T-helper 2 cell treated with Interferon-gamma antibody and Interleukin-4, amounts not matched to agents 5 μg/mL and 100 μg/mL, for 36 hours (primary cell): Measurements from ENCODE around the gene STX2.

ENCODE experiments used
- DNase-seq: peaks from one replicate; pipeline ENCODE4 v3.0.0; 2021; ENCODE audit warnings: low spot score
- H3K27ac Mint-ChIP-seq: one replicate; pipeline ENCODE4 v1.8.0; 2021; ENCODE audit warnings: mild to moderate bottlenecking, mixed read lengths
- H3K27me3 Mint-ChIP-seq: one replicate; pipeline ENCODE4 v1.8.0; 2021; ENCODE audit warnings: low read depth, mixed read lengths
- H3K36me3 Mint-ChIP-seq: one replicate; pipeline ENCODE4 v1.8.0; 2021; ENCODE audit warnings: low read depth, mixed read lengths
- H3K4me1 Mint-ChIP-seq: one replicate; pipeline ENCODE4 v1.8.0; 2021; ENCODE audit warnings: low read depth, mixed read lengths
- H3K4me3 Mint-ChIP-seq: one replicate; pipeline ENCODE4 v1.8.0; 2022; ENCODE audit warnings: mild to moderate bottlenecking, moderate library complexity, mixed read lengths
- H3K9me3 Mint-ChIP-seq: one replicate; pipeline ENCODE4 v1.8.0; 2021; ENCODE audit warnings: mixed read lengths

Gene STX2

DNA sequence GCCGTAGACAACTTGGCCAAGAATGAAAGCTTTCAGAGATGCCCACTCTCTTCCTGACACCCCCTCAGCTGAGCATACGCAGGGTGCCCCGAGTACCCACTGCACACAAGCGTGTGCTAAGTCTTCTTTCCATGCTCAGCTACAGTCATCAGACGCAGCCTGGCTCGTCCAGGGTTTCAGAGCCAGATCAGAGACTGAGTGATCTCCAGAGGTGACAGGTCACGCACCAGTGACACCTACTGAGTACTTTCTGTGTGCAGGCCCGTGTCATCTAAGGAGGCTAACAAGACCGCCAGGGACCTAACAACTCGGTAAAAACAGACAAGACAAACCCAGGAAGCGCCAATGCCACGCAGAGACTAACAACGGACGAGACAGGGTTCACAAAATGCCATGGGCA is 25.1 kb downstream of the STX2 start:
- DNase-seq, result no peak
- no peak overlapping the region for H3K27ac Mint-ChIP-seq
- H3K36me3 Mint-ChIP-seq, result peaks cover 20% of the 10 kb centered on the region
- peaks cover 4% of the 10 kb centered on the region for H3K4me1 Mint-ChIP-seq
- no peaks in the 10 kb centered on the region for H3K27me3 Mint-ChIP-seq
- H3K9me3 Mint-ChIP-seq, result no peaks in the 10 kb centered on the region
- H3K4me3 Mint-ChIP-seq, result no peak overlapping the region

DNA sequence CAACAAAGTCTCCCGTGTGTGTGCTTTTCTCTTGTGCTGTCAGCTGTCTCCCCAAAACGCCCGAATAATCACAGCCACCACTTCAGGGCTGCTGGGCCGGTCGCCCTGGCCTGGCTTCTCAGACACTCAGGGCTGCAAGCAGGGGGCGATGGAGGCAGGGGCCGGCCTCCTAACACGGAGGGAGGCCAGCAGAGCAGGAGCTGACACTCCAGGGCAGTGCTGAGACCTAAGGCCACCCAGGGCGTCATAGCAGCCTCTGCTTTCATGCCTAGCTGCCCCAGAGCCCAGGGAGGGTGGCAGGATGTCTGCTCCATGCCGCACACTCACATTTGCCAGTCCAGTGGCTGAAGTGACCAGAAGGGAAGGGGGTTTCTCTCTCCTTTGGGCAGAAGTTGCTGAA is 25.6 kb downstream of the STX2 start:
- no peak overlapping the region for H3K4me3 Mint-ChIP-seq

DNA sequence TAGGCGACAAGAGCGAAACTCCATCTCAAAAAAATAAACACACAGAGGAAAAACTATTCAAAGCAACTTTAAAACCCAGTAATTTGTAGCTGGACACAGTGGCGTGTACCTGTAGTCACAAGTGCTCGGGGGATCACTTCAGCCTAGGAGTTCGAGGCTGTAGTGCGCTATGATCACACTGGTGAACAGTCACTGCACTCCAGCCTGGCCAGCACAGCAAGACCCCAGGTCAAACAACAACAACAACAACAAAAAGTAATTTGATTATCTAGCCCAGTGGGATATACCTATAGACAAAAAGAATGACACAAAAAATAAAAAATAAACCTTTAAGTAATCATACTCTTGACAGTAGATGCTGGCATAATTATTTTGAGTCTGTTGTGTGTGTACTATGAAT is 29.3 kb downstream of the STX2 start:
- no peak for DNase-seq
- Mint-ChIP-seq H3K4me3 (no peak overlapping the region), H3K9me3 (peaks cover 4% of the 10 kb centered on the region), H3K27ac (no peak overlapping the region), H3K4me1 (peaks cover 3% of the 10 kb centered on the region), H3K36me3 (peaks cover 37% of the 10 kb centered on the region), H3K27me3 (no peaks in the 10 kb centered on the region)

More for the DNA sequence above, 25.6 kb downstream of the STX2 start:
- peaks cover 22% of the 10 kb centered on the region for H3K36me3 Mint-ChIP-seq
- no peaks in the 10 kb centered on the region for H3K9me3 Mint-ChIP-seq
- no peak overlapping the region for H3K27ac Mint-ChIP-seq
- H3K4me1 Mint-ChIP-seq, result peaks cover 2% of the 10 kb centered on the region
- DNase-seq, result no peak
- H3K27me3 Mint-ChIP-seq, result no peaks in the 10 kb centered on the region

DNA sequence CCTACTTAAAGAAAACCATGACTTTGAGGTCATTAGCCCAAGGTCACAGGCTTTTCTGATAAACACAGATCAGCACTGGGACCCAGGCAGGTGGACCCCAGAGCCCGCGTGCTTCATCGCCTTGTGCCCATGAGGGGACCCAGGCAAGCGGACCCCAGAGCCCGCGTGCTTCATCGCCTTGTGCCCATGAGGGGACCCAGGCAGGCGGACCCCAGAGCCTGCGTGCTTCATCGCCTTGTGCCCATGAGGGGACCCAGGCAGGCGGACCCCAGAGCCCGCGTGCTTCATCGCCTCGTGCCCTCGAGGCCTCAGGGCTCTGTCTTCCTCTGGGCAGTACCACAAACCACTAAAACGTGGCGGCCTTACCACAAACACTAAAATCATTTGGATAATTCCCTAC is 31.7 kb downstream of the STX2 start:
- Mint-ChIP-seq H3K4me1 (peaks cover 3% of the 10 kb centered on the region), H3K27ac (no peak overlapping the region), H3K4me3 (no peak overlapping the region), H3K27me3 (no peaks in the 10 kb centered on the region), H3K9me3 (peaks cover 4% of the 10 kb centered on the region), H3K36me3 (peaks cover 46% of the 10 kb centered on the region)
- DNase-seq, result no peak

DNA sequence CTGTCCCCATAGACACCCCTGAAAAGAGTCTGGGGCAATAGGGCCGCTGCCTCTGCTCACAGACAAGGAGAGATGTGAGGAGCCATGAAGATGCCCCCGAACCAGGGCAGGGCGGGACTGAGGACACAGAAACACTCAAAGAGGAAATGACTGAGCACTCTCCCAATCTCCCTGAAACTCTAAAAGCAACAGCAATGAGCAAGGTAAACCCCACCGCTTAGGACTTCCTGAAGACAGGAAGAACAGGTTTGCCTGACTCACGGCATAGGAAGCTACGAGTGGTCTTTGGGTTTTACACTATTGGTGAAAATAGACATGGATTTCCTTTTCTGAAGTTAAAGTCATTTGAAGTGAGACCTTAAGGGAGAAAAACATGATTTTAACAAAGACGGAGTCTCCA is 32.5 kb downstream of the STX2 start:
- Mint-ChIP-seq H3K4me3 (no peak overlapping the region), H3K4me1 (peaks cover 3% of the 10 kb centered on the region), H3K27ac (no peak overlapping the region), H3K36me3 (peaks cover 41% of the 10 kb centered on the region), H3K9me3 (peaks cover 4% of the 10 kb centered on the region), H3K27me3 (no peaks in the 10 kb centered on the region)
- no peak for DNase-seq

DNA sequence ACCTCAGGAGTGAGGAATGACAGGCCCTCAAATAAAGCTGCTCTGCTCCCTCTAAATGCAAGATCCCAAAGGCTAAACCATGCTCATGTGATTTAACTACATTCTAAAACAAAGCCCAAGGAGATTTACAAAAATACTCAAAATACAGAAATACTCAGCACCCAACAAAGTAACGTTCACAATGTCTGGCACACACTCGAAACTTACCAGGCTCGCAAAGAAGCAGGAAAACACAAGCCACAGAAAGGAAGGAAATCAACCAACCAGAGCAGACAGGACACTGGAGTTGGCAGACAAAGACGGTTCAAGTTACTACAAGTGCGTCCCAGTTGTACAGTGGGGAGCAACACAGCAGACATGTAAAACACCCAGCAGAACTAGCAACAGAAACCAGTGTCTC is 33.4 kb downstream of the STX2 start:
- Mint-ChIP-seq H3K27ac (no peak overlapping the region), H3K9me3 (peaks cover 4% of the 10 kb centered on the region), H3K4me3 (no peak overlapping the region), H3K36me3 (peaks cover 44% of the 10 kb centered on the region), H3K4me1 (peaks cover 3% of the 10 kb centered on the region), H3K27me3 (no peaks in the 10 kb centered on the region)
- no peak for DNase-seq

DNA sequence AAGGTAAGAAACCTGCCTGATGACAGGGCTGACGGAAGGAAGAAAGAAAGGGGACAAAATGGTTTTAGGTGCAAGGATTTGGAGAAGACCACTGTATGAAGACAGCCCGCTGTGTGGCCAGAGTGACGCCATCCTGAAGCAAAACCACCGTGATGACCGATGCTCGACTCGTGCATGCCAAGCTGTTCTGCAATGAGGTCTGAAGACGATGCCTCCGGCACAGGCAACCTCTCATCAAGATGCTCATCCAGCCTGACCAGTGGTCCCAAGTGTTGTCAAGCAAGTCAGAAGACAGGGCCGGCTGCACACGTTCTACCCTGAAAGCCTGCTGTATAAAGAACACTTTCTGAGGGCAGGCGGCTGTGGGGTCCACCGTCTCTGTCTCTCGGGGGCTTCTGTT is 34.8 kb downstream of the STX2 start:
- no peak overlapping the region for H3K4me3 Mint-ChIP-seq
- H3K9me3 Mint-ChIP-seq, result peaks cover 4% of the 10 kb centered on the region
- DNase-seq, result no peak
- no peak overlapping the region for H3K27ac Mint-ChIP-seq
- H3K27me3 Mint-ChIP-seq, result no peaks in the 10 kb centered on the region
- peaks cover 53% of the 10 kb centered on the region for H3K36me3 Mint-ChIP-seq
- H3K4me1 Mint-ChIP-seq, result peaks cover 3% of the 10 kb centered on the region

DNA sequence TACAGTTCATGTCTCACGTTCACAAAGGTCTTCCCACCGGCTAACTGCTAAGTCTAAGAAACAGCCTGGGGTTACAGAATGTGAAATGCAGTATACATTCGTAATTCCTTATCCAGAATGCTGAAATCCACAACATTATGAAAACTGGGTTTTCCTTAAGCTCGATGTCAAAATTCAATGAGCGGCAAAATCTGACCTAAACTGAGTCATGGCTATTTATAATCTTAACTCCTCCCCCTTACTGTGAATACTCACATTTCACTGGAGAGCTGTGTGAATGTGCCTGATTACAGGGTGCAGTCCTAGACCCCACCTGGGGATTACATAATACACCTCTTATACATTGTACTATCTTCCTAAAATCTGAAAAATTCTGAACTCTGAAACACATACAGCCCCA is 35.3 kb downstream of the STX2 start:
- peaks cover 3% of the 10 kb centered on the region for H3K4me1 Mint-ChIP-seq
- DNase-seq, result no peak
- H3K4me3 Mint-ChIP-seq, result no peak overlapping the region
- H3K27ac Mint-ChIP-seq, result no peak overlapping the region
- H3K36me3 Mint-ChIP-seq, result peaks cover 49% of the 10 kb centered on the region
- H3K9me3 Mint-ChIP-seq, result peaks cover 4% of the 10 kb centered on the region
- no peaks in the 10 kb centered on the region for H3K27me3 Mint-ChIP-seq

DNA sequence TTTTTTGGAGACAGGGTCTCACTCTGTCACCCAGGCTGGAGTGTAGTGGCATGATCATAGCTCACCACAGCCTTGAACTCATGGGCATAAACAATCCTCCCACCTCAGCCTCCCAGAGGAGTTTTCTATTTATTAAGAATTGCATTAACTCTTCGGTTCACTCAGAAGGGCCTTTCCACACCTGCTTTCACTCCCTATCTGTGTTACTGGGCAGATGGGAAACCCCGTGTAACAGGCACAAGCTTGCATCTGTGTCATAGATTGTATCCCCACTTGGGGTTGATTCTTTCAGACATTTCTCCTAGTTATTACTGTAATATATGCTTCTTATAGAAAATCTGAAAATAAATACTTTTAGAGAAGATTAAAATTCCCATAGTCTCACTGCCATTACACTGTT is 38.7 kb downstream of the STX2 start:
- no peaks in the 10 kb centered on the region for H3K27me3 Mint-ChIP-seq
- peaks cover 44% of the 10 kb centered on the region for H3K36me3 Mint-ChIP-seq

DNA sequence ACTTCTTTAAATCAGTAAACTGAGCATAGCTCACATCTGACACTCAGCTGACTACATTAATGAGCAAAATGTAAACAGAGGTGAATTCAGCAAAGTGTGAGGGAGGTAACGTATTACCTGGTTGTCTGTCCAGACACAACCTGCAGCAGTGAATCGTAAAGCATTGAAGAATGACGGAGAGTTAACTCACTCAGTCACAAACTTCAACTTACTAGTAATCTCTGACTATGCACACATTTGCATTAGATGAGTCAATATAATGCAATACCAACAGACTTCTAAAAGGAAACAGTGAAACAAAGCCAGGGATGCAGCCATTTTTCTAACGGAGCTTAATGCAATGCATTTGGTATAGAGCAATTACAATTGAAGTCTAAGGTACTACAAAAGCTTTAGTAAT is 40.0 kb downstream of the STX2 start:
- H3K9me3 Mint-ChIP-seq, result no peaks in the 10 kb centered on the region

More for the DNA sequence above, 38.7 kb downstream of the STX2 start:
- Mint-ChIP-seq H3K4me1 (peaks cover 8% of the 10 kb centered on the region), H3K27ac (no peak overlapping the region), H3K9me3 (no peaks in the 10 kb centered on the region), H3K4me3 (no peak overlapping the region)
- DNase-seq, result no peak

DNA sequence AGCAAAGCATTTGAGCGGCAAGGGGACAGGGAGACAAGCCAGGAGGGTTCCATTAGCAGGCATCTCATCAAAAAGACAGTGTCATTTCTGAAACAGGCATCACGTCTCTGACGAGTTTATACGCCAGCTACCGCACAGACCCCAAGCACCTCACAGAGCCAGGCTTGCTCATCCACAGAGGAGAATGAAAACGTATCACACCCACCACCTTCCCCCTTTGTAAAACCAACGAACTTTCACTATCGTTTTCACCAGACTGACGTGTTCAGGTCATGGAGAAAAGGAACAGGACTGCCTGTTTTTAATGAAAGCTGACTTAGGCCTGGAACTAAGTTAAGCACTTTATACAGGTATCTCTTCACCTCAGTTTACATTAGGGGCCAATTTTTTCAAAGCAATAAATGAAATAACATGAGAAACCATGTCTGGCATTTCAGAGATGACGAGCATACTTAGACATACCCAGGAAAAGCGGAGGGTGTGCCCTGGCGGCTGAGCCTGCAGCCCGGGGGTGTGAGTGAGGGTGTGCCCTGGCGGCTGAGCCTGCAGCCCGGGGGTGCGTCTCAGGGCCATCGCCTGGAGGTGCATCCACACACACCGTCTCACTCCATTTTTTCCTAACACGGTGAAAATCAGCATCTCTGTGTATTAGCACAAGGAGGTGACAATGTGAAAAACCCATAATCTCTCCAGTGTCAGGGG is 41.9 kb downstream of the STX2 start:
- DNase-seq, result peak; percentile 58
- Mint-ChIP-seq H3K4me3 (peak overlapping the region; percentile 75), H3K4me1 (peaks cover 11% of the 10 kb centered on the region), H3K36me3 (peaks cover 33% of the 10 kb centered on the region), H3K27me3 (no peaks in the 10 kb centered on the region), H3K9me3 (no peaks in the 10 kb centered on the region), H3K27ac (peak overlapping the region; percentile 89)

More for the DNA sequence above, 40.0 kb downstream of the STX2 start:
- Mint-ChIP-seq H3K27ac (no peak overlapping the region), H3K36me3 (peaks cover 36% of the 10 kb centered on the region), H3K27me3 (no peaks in the 10 kb centered on the region), H3K4me1 (peaks cover 8% of the 10 kb centered on the region), H3K4me3 (no peak overlapping the region)
- no peak for DNase-seq

DNA sequence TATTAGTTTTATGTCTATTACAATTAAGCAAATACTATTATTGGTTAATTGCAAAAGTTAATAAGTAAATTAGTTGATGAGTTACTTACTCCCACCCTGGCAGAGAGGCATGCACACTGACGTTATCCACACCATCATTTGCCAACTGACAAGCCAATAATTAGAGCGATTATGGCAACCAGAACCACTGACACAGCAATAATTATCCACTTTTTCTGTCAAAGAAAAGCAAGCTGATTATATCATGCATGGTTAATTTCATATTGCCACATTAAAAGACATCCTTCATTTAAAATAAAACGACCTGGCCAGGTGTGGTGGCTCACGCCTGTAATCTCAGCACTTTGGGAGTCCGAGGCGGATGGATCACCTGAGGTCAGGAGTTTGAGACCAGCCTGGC is 43.1 kb downstream of the STX2 start:
- Mint-ChIP-seq H3K27me3 (no peaks in the 10 kb centered on the region), H3K4me1 (peaks cover 11% of the 10 kb centered on the region), H3K9me3 (no peaks in the 10 kb centered on the region), H3K4me3 (no peak overlapping the region), H3K27ac (peak overlapping the region; percentile 26), H3K36me3 (peaks cover 30% of the 10 kb centered on the region)
- DNase-seq, result no peak

DNA sequence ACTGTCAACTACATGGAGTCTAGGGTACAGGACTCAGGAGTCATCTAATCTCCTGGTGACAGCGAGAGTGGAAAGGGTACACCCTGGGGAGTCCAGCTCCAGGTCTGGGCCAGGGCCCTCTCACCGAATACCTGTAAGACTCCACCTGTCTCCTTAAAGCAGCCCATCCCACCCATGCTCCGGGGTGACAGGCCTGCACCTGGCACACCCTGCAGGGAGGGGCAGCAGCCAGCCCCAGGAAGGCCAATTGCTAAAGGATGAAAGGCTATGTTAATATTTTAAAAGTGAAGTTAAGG is 45.5 kb downstream of the STX2 start:
- Mint-ChIP-seq H3K9me3 (no peaks in the 10 kb centered on the region), H3K36me3 (peaks cover 23% of the 10 kb centered on the region)

DNA sequence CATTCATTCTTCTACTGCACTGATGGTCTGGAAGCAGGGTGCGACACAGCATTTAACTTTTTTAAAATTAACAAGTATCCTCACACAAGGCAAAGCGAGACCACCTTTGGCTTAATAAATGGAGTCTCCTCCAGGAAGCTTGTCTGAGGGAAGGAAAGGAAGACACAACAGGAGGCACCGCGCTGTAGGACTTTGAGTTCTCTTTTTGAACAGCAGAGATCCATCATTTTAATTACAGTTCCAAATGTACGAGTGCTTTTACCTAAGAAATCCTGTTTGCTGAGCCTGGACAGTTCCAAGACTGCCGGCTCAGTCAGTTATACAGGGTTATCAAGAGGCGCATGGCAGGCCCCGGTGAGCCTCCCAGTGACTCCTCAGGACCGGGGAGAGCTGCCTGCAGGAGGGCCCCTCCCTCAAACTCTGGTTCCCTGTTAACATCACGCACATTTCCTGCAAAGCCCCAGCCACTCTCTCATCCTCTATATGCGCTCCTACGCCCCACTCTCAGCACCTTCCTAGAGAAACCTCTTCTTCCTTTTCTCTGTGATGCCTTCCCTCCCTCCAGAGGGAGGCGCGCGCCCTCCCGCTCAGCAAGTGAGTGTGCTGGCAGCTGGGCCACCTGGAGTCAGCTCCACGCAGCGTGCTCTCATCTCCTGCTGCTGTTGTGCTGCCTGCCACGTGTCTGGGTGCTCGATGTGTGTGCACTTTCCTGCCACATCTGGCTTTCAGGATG is 46.1 kb downstream of the STX2 start:
- Mint-ChIP-seq H3K4me3 (no peak overlapping the region), H3K27me3 (no peaks in the 10 kb centered on the region), H3K27ac (no peak overlapping the region), H3K36me3 (peaks cover 21% of the 10 kb centered on the region), H3K4me1 (peaks cover 9% of the 10 kb centered on the region), H3K9me3 (no peaks in the 10 kb centered on the region)
- DNase-seq, result no peak

More for the DNA sequence above, 45.5 kb downstream of the STX2 start:
- Mint-ChIP-seq H3K27ac (no peak overlapping the region), H3K4me3 (no peak overlapping the region), H3K27me3 (no peaks in the 10 kb centered on the region), H3K4me1 (peaks cover 10% of the 10 kb centered on the region)
- DNase-seq, result no peak

DNA sequence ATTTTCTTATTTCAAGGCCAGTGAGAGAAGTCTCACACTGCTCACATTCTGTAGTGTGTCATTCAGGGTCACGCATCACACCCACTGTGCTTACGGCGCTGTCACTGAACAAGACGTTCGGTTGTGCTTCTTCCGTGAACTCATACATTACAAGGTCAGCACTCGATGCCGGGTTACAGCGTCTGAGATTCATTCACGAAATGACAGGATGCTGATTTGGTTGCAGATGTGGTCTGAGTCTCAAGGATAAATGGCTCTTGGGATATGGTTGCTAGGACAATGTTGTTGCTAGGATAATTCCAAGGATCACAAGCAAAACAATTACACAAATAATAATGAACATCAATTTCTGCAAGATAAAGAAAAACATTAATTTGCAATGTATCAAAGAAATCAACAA is 47.4 kb downstream of the STX2 start:
- Mint-ChIP-seq H3K27ac (no peak overlapping the region), H3K4me1 (peaks cover 2% of the 10 kb centered on the region), H3K36me3 (peaks cover 10% of the 10 kb centered on the region), H3K9me3 (no peaks in the 10 kb centered on the region), H3K27me3 (no peaks in the 10 kb centered on the region), H3K4me3 (no peak overlapping the region)
- no peak for DNase-seq
